Measurements from ENCODE around the gene P4HA2.
A peak's percentile ranks its signal among the peaks of the same experiment; 100 is the strongest.
"Not testable (repeated sequence)": the region's sequence is repeated elsewhere in the genome, so short reads cannot be mapped to it uniquely, and the experiment has no call there.

P4HA2 gene

GRCh38 chr5:132195727-132196126 lies 31.9 kb downstream of the P4HA2 start:
- no peak for DNase-seq

- DNase-seq = no peak
These were observed 34.4 kb downstream of the P4HA2 start for GRCh38 chr5:132193165-132193694.

- DNase-seq = no peak
These were observed 37.4 kb downstream of the P4HA2 start for GRCh38 chr5:132190161-132190817.

GRCh38 chr5:132184588-132184987 lies 43.1 kb downstream of the P4HA2 start:
- no peak for DNase-seq

- DNase-seq = no peak
These were observed 43.9 kb downstream of the P4HA2 start for GRCh38 chr5:132183723-132184122.

- DNase-seq = no peak
These were observed 45.2 kb downstream of the P4HA2 start for GRCh38 chr5:132182359-132183040.

GRCh38 chr5:132181011-132181629 lies 46.5 kb downstream of the P4HA2 start:
- DNase-seq = no peak

- DNase-seq = no peak
These were observed 47.4 kb downstream of the P4HA2 start for GRCh38 chr5:132180134-132180745.

GRCh38 chr5:132179405-132179804 lies 48.2 kb downstream of the P4HA2 start:
- no peak for DNase-seq

GRCh38 chr5:132177691-132178149 lies 49.9 kb downstream of the P4HA2 start:
- DNase-seq = no peak

GRCh38 chr5:132176987-132177386 lies 50.7 kb downstream of the P4HA2 start:
- no peak for DNase-seq

- peak; percentile 35 for DNase-seq
These were observed 51.1 kb downstream of the P4HA2 start for GRCh38 chr5:132176521-132176945.

- DNase-seq = no peak
These were observed 64.7 kb downstream of the P4HA2 start for GRCh38 chr5:132162945-132163344.

GRCh38 chr5:132161574-132162326 lies 65.9 kb downstream of the P4HA2 start:
- DNase-seq = not testable (repeated sequence)

- no peak for DNase-seq
These were observed 71.2 kb downstream of the P4HA2 start for GRCh38 chr5:132156413-132156812.

GRCh38 chr5:132150565-132150964 lies 77.1 kb downstream of the P4HA2 start:
- DNase-seq = no peak

GRCh38 chr5:132147663-132148062 lies 80.0 kb downstream of the P4HA2 start:
- DNase-seq = no peak

GRCh38 chr5:132145326-132145725 lies 82.3 kb downstream of the P4HA2 start:
- DNase-seq = not testable (repeated sequence)

GRCh38 chr5:132143148-132143547 lies 84.5 kb downstream of the P4HA2 start:
- DNase-seq = no peak

- DNase-seq = no peak
These were observed 85.2 kb downstream of the P4HA2 start for GRCh38 chr5:132142459-132142858.
